ENCODE data around the gene DAAM1.

DNA sequence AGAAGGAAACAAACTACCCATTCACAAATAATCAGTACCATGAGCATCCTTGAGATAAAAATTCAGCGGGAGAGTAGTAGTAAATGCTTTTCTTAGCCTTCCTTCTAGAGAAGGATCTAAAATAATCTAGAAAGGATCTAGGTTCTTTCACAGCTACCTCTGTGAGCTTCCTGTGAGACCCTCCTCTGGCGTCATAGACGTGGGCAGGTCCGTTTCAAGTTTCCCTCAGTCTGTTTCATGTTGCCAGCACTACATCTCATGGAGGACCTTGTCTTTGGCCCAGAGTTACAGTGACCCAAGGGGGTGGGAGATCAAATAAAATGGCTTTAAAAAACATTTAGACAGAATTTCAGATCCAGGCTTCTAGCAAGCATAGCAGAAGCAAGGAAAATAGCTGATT is 13.6 kb downstream of the DAAM1 start:
- no peak for TF ChIP-seq CTCF (IDR thresholded peaks at IDR 0.05; ENCODE audit: low read depth, low read length)
- no peak for TF ChIP-seq EZH2phosphoT487 (IDR thresholded peaks at IDR 0.05; ENCODE audit: low read depth)
